Kidney tubule cell (primary cell): ENCODE results near the gene PLA2G7.
"Not testable (repeated sequence)": the region's sequence is repeated elsewhere in the genome, so short reads cannot be mapped to it uniquely, and the experiment has no call there.

Experiments used
- DNase-seq: peaks from one replicate; pipeline ENCODE4 v3.0.0-alpha.2; 2018; ENCODE audit warnings: low spot score

The PLA2G7 gene

GRCh38 chr6:46734867-46735719 is at the start of gene PLA2G7:
TSS of gene PLA2G7 (minus strand) at chr6:46735375. CDS start at chr6:46722891, 12,484 bp downstream.
- DNase-seq, result peak; percentile 32

GRCh38 chr6:46784535-46784934 is 49.4 kb upstream of the PLA2G7 start:
- DNase-seq, result no peak

DNA sequence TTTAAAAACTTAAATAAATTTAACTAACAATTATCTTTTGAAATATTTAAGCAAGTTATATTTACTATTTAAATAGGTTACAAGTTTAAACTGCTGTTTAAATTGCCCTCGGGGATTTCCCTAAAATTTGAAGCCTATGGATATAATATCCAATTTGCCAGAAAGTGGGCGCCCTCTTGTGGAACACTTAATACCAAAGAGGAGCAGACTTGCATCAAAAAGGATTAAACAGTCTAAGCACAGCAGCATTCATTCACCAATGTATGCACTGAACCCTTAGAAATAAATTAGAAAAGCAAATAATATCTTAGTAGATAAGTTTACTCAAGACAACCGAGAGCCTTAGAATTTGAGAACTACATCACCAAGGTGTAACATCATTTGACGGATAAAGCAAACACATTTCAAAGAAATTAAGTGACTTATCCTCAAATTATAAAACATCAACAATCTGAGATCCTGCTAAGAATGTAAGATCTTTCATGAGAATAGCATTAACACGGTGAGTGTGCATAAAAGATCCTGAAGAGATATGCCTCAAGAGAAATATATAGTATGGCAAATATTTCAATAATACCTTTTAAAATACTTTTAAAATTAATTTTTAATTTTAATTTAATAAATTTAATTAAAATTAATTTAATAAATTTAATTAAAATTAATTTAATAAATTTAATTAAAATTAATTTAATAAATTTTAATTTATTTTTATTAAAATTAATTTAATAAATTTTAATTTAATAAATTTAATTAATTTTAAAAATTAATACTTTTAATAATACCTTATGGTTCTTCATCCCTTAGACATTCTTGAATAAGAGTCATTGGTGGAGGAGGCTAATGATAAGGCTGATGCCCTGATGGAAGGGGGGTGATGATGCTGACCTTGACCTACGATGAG is 46.6 kb upstream of the PLA2G7 start:
- peak; percentile 64 for DNase-seq

GRCh38 chr6:46777476-46778346 is 42.5 kb upstream of the PLA2G7 start:
- DNase-seq, result no peak

- no peak for DNase-seq
Measured at GRCh38 chr6:46776070-46776712, 41.0 kb upstream of the PLA2G7 start.

- not testable (repeated sequence) for DNase-seq
Measured at GRCh38 chr6:46774736-46775135, 39.6 kb upstream of the PLA2G7 start.

- no peak for DNase-seq
Measured at GRCh38 chr6:46773201-46773855, 38.2 kb upstream of the PLA2G7 start.

- DNase-seq, result no peak
Measured at GRCh38 chr6:46772762-46773161, 37.6 kb upstream of the PLA2G7 start.

GRCh38 chr6:46772016-46772415 is 36.8 kb upstream of the PLA2G7 start:
- no peak for DNase-seq

GRCh38 chr6:46764961-46765360 is 29.8 kb upstream of the PLA2G7 start:
- DNase-seq, result no peak

- DNase-seq, result not testable (repeated sequence)
Measured at GRCh38 chr6:46764280-46764679, 29.1 kb upstream of the PLA2G7 start.

- no peak for DNase-seq
Measured at GRCh38 chr6:46763466-46763865, 28.3 kb upstream of the PLA2G7 start.

- no peak for DNase-seq
Measured at GRCh38 chr6:46760925-46761324, 25.8 kb upstream of the PLA2G7 start.

DNA sequence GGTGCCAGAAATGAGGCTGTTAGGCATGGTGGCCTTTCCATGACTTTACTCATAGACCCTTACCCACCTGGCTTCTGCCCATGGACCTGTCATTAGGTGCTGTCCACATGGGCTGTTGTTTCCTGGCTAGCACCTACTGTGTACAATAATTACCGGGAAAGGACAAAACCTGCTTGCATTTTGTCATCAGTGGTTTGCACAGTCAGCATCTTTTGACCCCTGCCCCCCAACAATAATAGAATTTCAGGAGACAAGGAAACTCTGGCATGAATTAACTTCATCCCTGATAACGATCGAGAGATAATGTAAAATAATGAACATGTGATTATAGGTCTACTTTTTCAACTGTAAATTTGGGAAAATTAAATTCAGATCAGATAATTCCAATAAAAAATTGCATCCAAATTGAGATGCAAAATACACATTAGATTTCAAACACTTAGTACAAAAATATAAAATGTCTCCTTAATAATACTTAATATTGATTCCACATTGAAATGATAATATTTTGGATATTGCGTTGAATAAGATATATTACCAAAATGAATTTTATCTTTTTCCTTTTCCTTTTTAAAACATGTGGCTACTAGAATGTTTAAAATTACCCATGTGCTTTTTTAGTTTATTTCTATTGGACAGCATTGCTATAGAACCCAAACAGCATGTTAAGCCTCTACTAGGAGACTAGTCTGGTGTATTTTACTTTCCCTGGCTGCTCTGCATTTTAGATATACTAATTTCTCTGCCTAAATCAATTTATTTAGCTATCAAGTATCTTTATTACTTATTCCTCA is 24.0 kb upstream of the PLA2G7 start:
- DNase-seq, result no peak

- DNase-seq, result peak; percentile 35
Measured at GRCh38 chr6:46757214-46757596, 22.0 kb upstream of the PLA2G7 start.

- peak; percentile 23 for DNase-seq
Measured at GRCh38 chr6:46756469-46757213, 21.5 kb upstream of the PLA2G7 start.

DNA sequence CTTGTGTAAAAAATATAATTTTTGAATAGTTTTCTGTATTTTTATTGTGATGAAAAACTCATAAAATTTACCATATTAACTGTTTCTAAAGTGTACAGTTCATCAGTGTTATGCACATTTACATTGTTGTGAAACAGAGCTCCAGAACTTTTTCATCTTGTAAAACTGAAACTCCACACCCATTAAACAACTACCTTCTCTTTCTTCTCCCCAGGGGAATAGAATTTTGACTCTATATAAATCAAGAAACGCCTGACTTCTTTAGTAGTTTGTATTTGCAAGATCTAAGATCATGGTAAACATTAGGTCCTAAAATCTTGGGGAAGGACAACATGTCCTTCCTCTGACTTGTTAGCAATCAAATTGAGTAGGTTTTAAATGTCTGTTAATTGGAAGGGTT is 20.7 kb upstream of the PLA2G7 start:
- no peak for DNase-seq

- DNase-seq, result no peak
Measured at GRCh38 chr6:46751658-46752057, 16.5 kb upstream of the PLA2G7 start.

GRCh38 chr6:46749731-46750130 is 14.6 kb upstream of the PLA2G7 start:
- no peak for DNase-seq
